Peyer's patch (tissue), 4 donors: ENCODE results near the gene LAPTM5.

Source experiments
- POLR2A ChIP-seq, 2 donors: fragments of 450-650 bp; IDR thresholded peaks; one replicate each; pipeline ENCODE4 v1.5.1; 2017; ENCODE audit warnings: antibody characterized with exemption in 2 of 2, mild to moderate bottlenecking in 2 of 2, moderate library complexity in 2 of 2
- TF ChIP-seq, protein P1 (sequence below), 6 experiments: fragments of 450-650 bp in 4 of 6; fragments of 200-600 bp in 2 of 6; sonication (generic) in 1 of 6; IDR thresholded peaks; one replicate each; pipeline ENCODE4 v1.5.1; 2017 to 2019; ENCODE audit warnings: antibody characterized with exemption in 6 of 6, mild to moderate bottlenecking in 3 of 6, moderate library complexity in 1 of 6

GRCh38 chr1:30744060-30744756 is 13.4 kb downstream of the LAPTM5 start:
- no peak for TF ChIP-seq POLR2A (IDR thresholded peaks at IDR 0.05)
- TF ChIP-seq, protein P1, sequence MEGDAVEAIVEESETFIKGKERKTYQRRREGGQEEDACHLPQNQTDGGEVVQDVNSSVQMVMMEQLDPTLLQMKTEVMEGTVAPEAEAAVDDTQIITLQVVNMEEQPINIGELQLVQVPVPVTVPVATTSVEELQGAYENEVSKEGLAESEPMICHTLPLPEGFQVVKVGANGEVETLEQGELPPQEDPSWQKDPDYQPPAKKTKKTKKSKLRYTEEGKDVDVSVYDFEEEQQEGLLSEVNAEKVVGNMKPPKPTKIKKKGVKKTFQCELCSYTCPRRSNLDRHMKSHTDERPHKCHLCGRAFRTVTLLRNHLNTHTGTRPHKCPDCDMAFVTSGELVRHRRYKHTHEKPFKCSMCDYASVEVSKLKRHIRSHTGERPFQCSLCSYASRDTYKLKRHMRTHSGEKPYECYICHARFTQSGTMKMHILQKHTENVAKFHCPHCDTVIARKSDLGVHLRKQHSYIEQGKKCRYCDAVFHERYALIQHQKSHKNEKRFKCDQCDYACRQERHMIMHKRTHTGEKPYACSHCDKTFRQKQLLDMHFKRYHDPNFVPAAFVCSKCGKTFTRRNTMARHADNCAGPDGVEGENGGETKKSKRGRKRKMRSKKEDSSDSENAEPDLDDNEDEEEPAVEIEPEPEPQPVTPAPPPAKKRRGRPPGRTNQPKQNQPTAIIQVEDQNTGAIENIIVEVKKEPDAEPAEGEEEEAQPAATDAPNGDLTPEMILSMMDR (IDR thresholded peaks at IDR 0.05), result no peak
